NCI-H187 treated with DMSO at 0.1 percent for 48 hours (cell line): ENCODE data around the gene PRSS27.

Experiments used
- DNase-seq: peaks from one replicate; lab custom pipeline; 2025; lab: John Stamatoyannopoulos, UW

PRSS27 gene

GRCh38 chr16:2708955-2709587 lies 11.0 kb downstream of the PRSS27 start:
- no peak for DNase-seq

GRCh38 chr16:2708290-2708639 lies 11.8 kb downstream of the PRSS27 start:
- no peak for DNase-seq

GRCh38 chr16:2707368-2708289 lies 12.4 kb downstream of the PRSS27 start:
- DNase-seq: no peak

GRCh38 chr16:2706611-2707311 lies 13.3 kb downstream of the PRSS27 start:
- DNase-seq: no peak

GRCh38 chr16:2706085-2706484 lies 13.9 kb downstream of the PRSS27 start:
- DNase-seq: no peak

GRCh38 chr16:2705351-2705750 lies 14.7 kb downstream of the PRSS27 start:
- no peak for DNase-seq

GRCh38 chr16:2704983-2705275 lies 15.1 kb downstream of the PRSS27 start:
- DNase-seq: no peak

- no peak for DNase-seq
These were observed 15.7 kb downstream of the PRSS27 start for GRCh38 chr16:2704166-2704982.

- no peak for DNase-seq
These were observed 16.9 kb downstream of the PRSS27 start for GRCh38 chr16:2702871-2703745.

- no peak for DNase-seq
These were observed 17.6 kb downstream of the PRSS27 start for GRCh38 chr16:2702438-2702825.

GRCh38 chr16:2701713-2702437 lies 18.1 kb downstream of the PRSS27 start:
- DNase-seq: no peak

- no peak for DNase-seq
These were observed 18.8 kb downstream of the PRSS27 start for GRCh38 chr16:2701272-2701671.

- no peak for DNase-seq
These were observed 19.2 kb downstream of the PRSS27 start for GRCh38 chr16:2700786-2701185.

- no peak for DNase-seq
These were observed 20.0 kb downstream of the PRSS27 start for GRCh38 chr16:2699791-2700600.

GRCh38 chr16:2698965-2699750 lies 20.9 kb downstream of the PRSS27 start:
- DNase-seq: no peak

- DNase-seq: no peak
These were observed 21.7 kb downstream of the PRSS27 start for GRCh38 chr16:2698103-2698870.

- DNase-seq: no peak
These were observed 22.5 kb downstream of the PRSS27 start for GRCh38 chr16:2697401-2697948.
